ENCODE results near the gene CCDC192.
A peak's percentile ranks its signal among the peaks of the same experiment; 100 is the strongest.

CCDC192 gene

DNA sequence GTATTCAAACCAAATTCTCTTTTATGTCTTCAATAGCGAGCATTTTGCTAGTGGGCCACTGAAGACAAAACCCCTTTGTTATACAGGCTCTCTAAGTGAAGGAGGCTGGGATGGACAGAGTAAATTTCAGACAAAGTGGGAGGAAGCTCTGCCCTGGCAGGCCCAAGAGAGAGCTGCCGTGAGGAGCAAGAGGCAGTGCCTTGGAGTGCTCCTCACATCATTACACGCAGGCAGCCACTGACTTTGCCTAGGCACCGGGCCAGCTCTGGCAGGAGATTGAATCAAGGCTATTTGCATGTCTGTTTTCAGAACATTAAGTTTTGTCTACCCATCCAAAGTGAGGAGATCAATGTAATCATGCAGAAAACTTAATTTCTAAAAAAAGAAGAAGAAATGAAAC is 167.7 kb downstream of the CCDC192 start:
- DNase-seq (ENCODE audit: extremely low read depth, insufficient read length), result no peak
- no peaks in the 10 kb centered on the region for H3K36me3 ChIP-seq (ENCODE audit: control insufficient read depth, insufficient read depth, low read length)
- TF ChIP-seq, protein P1, sequence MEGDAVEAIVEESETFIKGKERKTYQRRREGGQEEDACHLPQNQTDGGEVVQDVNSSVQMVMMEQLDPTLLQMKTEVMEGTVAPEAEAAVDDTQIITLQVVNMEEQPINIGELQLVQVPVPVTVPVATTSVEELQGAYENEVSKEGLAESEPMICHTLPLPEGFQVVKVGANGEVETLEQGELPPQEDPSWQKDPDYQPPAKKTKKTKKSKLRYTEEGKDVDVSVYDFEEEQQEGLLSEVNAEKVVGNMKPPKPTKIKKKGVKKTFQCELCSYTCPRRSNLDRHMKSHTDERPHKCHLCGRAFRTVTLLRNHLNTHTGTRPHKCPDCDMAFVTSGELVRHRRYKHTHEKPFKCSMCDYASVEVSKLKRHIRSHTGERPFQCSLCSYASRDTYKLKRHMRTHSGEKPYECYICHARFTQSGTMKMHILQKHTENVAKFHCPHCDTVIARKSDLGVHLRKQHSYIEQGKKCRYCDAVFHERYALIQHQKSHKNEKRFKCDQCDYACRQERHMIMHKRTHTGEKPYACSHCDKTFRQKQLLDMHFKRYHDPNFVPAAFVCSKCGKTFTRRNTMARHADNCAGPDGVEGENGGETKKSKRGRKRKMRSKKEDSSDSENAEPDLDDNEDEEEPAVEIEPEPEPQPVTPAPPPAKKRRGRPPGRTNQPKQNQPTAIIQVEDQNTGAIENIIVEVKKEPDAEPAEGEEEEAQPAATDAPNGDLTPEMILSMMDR (IDR thresholded peaks at IDR 0.05; ENCODE audit: insufficient read depth, low read length, poor library complexity, severe bottlenecking), result no peak
- no peaks in the 10 kb centered on the region for H3K27me3 ChIP-seq (replicated peaks; ENCODE audit: control insufficient read depth, insufficient read depth, low read length)
- no peak overlapping the region for H3K4me3 ChIP-seq (replicated peaks; ENCODE audit: low read depth, low read length)

DNA sequence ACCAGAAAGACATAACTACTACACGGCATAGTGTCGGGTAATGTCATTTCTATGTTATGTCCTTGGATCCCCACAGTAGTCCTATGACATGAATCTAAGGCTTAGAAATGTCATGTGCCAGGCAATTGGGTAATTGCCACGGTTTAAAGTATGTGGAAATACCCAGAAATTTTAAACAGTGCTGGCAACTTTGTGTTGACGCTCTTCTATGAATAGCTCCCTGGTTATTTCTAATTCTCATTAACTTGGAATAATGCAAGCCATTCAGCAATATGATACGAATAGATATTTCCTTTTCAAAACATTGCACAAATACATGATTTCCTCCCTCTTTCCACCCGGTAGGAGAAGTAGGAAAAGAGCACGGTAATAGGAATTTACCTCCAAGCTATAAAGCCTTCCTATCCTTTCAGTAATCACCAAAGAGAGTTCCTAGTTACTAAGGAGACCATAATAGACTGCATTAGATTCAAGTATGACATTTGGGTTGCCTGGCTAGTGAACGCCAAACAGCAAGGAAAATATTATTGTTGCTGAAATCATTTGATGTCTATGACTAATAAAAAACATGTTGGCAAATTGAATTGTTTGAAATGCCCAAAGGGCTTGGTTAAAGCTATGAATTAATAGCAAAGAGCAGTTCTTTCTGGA is 168.4 kb downstream of the CCDC192 start:
- H3K4me3 ChIP-seq (replicated peaks; ENCODE audit: low read depth, low read length), result no peak overlapping the region
- no peaks in the 10 kb centered on the region for H3K27me3 ChIP-seq (replicated peaks; ENCODE audit: control insufficient read depth, insufficient read depth, low read length)
- no peaks in the 10 kb centered on the region for H3K36me3 ChIP-seq (ENCODE audit: control insufficient read depth, insufficient read depth, low read length)
- TF ChIP-seq, protein P1 (IDR thresholded peaks at IDR 0.05; ENCODE audit: insufficient read depth, low read length, poor library complexity, severe bottlenecking), result no peak
- no peak for DNase-seq (ENCODE audit: extremely low read depth, insufficient read length)

DNA sequence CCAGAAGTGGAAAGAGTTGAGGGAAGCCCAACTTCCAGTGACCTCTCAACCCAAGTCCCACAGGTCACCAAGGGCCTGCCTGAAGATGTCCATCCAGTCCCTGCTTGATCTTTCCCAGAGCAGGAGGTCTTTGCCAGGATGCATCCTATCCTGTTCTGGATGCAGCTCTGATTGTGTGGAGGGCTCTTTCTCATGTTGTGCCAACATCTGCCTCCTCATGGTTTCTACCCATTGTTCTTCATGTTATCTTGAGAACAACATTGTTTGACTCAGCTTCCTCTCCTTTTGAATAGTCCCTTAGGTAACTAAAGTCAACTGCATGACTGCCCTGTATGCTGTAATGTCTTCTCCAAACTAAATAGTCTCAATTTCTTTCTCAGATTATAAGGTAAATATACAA is 169.3 kb downstream of the CCDC192 start:
- TF ChIP-seq, protein P1 (IDR thresholded peaks at IDR 0.05; ENCODE audit: insufficient read depth, low read length, poor library complexity, severe bottlenecking), result no peak
- no peak for DNase-seq (ENCODE audit: extremely low read depth, insufficient read length)
- Histone ChIP-seq H3K27me3 (replicated peaks; ENCODE audit: control insufficient read depth, insufficient read depth, low read length) (no peaks in the 10 kb centered on the region), H3K4me3 (replicated peaks; ENCODE audit: low read depth, low read length) (no peak overlapping the region), H3K36me3 (ENCODE audit: control insufficient read depth, insufficient read depth, low read length) (no peaks in the 10 kb centered on the region)

DNA sequence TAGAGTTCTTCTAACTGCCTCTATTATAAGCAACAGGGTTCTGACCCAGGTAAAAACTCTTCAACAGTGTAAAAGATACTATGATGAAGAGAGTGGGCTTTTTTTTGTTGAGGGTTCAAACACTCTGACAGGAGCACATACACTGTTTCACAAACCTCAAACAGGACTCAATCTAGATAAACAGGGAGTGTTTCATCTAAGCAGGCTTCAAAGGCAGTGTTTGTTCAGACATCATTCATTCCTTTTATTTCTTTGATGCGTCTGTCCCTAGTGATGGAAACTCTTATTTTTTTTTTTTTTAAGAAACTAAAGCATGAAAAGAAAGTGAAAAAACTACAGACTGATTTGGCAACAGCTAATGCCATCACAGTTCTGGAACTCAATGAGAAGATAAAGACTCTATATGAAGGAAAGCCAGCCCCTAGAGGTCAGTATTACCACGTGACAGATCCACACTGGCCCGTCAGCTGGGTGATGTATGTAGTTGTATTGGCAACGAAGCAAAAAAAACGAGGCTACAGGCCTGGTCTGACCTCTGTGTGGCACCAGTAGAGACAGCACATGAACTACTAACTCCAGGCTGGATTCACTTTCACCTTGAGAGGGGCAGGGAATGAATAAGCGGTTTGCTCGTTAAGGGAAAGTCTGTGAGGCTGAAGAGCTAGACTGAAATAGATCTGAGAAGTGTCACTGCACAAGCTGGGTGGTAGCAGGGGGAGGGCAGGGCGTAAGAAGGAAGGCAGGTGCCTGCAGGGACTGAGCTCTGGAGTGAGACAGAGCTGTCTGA is 172.2 kb downstream of the CCDC192 start:
- TF ChIP-seq, protein P1 (IDR thresholded peaks at IDR 0.05; ENCODE audit: insufficient read depth, low read length, poor library complexity, severe bottlenecking), result peak; percentile 42
- Histone ChIP-seq H3K36me3 (ENCODE audit: control insufficient read depth, insufficient read depth, low read length) (no peaks in the 10 kb centered on the region), H3K4me3 (replicated peaks; ENCODE audit: low read depth, low read length) (no peak overlapping the region), H3K27me3 (replicated peaks; ENCODE audit: control insufficient read depth, insufficient read depth, low read length) (no peaks in the 10 kb centered on the region)
- DNase-seq (ENCODE audit: extremely low read depth, insufficient read length), result peak; percentile 22

DNA sequence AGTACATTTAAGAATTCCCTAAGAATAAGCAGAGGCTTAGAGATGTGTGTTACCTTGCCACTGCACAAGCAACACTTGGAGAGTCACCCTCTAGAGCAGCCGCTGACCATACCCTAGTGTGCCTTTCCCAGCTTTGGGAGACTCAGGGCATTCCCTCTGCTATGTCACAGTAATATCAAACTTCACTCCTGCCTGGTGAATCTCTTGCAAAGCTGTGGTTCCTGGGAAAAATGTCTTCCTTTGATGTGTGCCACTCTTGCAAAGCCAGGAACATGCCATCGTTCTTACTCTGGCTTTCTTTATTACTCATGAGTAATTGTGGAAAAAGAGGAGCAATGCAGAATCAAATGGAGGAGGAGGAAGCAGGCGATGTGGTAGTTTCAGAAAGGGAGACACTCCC is 173.2 kb downstream of the CCDC192 start:
- no peaks in the 10 kb centered on the region for H3K36me3 ChIP-seq (ENCODE audit: control insufficient read depth, insufficient read depth, low read length)
- no peak overlapping the region for H3K4me3 ChIP-seq (replicated peaks; ENCODE audit: low read depth, low read length)
- TF ChIP-seq, protein P1 (IDR thresholded peaks at IDR 0.05; ENCODE audit: insufficient read depth, low read length, poor library complexity, severe bottlenecking), result no peak
- H3K27me3 ChIP-seq (replicated peaks; ENCODE audit: control insufficient read depth, insufficient read depth, low read length), result no peaks in the 10 kb centered on the region
- DNase-seq (ENCODE audit: extremely low read depth, insufficient read length), result no peak

Data from GM06990 (cell line).